GM19463 (cell line): Measurements from ENCODE around the gene CAPZB.

ENCODE experiments used
- ATAC-seq: cut with Tn5 transposase; IDR thresholded peaks from one replicate; pipeline ENCODE4 v1.9.1; 2021; ENCODE audit warnings: mild to moderate bottlenecking, moderate library complexity; ENCODE audit not compliant: unreplicated experiment

Gene CAPZB

GRCh38 chr1:19450811-19451515, 34.4 kb downstream of the CAPZB start:
- no peak for ATAC-seq

- no peak for ATAC-seq
These were observed 35.7 kb downstream of the CAPZB start for GRCh38 chr1:19449454-19450228.

GRCh38 chr1:19448491-19449439, 36.6 kb downstream of the CAPZB start:
- ATAC-seq = peak; percentile 33

- ATAC-seq = no peak
These were observed 37.8 kb downstream of the CAPZB start for GRCh38 chr1:19447550-19447949.

- ATAC-seq = no peak
These were observed 39.7 kb downstream of the CAPZB start for GRCh38 chr1:19445417-19446342.

GRCh38 chr1:19444296-19445021, 40.9 kb downstream of the CAPZB start:
- no peak for ATAC-seq

- ATAC-seq = no peak
These were observed 42.0 kb downstream of the CAPZB start for GRCh38 chr1:19443326-19443725.

- no peak for ATAC-seq
These were observed 42.9 kb downstream of the CAPZB start for GRCh38 chr1:19442154-19443096.

- no peak for ATAC-seq
These were observed 44.1 kb downstream of the CAPZB start for GRCh38 chr1:19441048-19441780.

GRCh38 chr1:19439464-19440171, 45.7 kb downstream of the CAPZB start:
- ATAC-seq = no peak

GRCh38 chr1:19438516-19439195, 46.7 kb downstream of the CAPZB start:
- ATAC-seq = no peak

GRCh38 chr1:19437891-19438294, 47.4 kb downstream of the CAPZB start:
- no peak for ATAC-seq

- ATAC-seq = no peak
These were observed 48.4 kb downstream of the CAPZB start for GRCh38 chr1:19436716-19437476.

GRCh38 chr1:19435851-19436455, 49.4 kb downstream of the CAPZB start:
- ATAC-seq = no peak

- ATAC-seq = no peak
These were observed 50.2 kb downstream of the CAPZB start for GRCh38 chr1:19435181-19435580.

- no peak for ATAC-seq
These were observed 51.7 kb downstream of the CAPZB start for GRCh38 chr1:19433719-19433998.
